CD4-positive, alpha-beta T cell treated with Interferon gamma for 1 hour (primary cell): Measurements from ENCODE around the gene MSI2.

Experiments
- DNase-seq: peaks from one replicate; pipeline ENCODE4 v3.0.0-alpha.2; 2020

Gene MSI2

GRCh38 chr17:57713140-57713539 is 456.8 kb downstream of the MSI2 start:
- no peak for DNase-seq

DNA sequence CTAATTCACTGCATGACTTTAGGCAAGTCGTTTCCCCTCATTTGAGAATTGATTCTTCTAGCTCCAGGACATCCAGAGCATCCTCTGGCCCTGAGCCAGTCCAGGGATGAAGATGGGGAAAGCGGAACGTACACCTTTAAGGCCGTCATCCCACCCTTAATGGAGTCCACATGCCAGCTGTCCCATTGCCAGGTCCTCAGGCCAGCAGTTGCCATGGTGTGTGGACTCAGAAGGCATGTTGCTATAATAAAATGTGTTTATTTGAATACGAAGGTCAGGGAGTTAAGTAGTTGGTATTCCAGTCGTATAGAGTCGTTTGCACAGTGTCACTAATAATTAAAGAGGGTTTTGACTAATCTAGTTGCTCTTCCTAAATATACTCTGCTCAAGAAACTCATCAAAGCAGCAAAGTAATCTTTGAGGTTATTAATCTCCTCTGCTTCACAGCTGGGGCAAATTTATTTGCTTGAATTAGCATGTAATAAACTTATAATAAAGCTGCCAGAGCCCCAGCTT is 458.4 kb downstream of the MSI2 start:
- no peak for DNase-seq

- DNase-seq = no peak
Measured at GRCh38 chr17:57715981-57716380, 459.7 kb downstream of the MSI2 start.

DNA sequence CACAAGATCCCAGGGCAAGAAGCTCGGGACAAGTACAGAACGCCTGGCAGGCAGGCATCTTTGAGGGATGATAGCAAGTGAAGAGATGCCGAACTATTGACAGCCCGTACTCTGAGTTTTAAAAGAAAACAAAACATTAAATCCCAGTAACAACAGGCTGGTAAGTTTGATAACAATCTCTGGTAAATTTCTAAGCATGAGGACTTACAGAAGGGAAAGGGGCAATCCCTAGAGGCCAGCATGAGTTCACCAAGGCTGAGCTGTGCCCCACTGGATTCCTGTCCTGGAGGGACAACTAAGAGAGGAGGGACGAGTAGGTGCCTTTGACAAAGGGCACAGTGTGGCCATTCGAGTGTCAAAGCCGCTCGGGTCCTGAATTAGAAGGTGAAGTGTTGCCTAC is 462.6 kb downstream of the MSI2 start:
- no peak for DNase-seq

DNA sequence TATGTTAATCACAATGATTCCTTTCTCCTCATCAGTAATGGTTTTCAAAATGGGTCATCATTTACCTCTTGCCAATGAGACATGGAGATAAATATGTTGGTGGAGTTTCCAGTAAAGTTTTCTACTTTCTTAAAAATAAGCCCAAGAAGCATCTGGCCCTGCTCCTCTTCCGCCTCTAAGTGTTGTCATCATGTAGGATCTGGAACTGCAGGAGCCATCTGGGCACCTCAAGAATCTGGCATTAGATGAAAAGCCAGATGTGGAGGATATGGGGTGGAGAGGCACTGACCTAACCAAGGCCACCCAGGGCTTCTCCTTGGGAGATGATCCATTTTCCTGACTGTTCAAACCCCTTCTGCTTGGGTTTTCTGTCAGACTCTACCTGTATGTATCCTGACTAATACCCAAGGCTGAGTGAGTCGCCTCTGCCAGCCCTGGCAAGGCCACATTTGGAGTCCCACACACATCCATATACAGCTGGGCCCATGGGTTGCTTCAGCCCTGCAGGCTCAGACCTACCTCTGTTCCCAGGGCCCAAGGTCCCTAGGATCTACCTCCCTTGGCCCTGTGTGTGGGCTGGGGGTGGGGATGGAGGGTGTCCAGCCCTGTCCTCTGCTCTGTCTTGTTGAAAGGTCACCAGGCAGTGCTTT is 464.2 kb downstream of the MSI2 start:
- DNase-seq = no peak

DNA sequence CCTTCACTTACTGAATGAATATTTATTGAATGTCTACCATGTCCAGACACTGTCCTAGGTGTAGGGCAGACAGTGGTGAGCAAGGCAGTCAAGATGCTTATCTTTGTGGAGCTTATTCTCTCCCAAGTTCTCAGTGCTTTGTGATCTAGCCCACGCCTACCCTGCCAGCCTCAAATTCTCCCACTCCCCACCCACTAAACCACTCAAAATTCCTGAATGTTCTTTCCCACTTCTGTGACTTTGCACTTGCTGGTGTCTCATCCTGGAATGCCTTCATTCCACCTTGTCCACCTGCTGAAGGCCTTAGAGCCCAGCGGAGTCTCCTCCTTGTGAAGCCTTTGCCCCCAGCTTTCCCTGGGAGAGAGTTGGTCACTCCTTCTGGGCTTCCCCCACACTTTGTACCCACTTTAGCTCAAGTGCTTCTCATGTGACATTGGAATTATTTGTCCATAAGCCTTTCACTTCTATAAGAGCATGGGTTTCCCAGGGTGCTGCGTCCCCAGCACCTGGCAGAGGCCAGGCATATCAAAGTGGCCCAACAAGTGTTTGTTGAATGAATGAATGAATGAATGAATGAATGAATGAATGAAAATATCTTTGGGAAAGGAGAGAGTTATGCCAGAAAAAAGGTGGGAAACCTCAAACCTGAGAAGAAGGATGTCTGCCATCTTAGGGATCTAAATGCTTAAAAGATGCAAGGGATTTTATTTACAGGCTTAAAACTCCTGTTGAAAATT is 465.8 kb downstream of the MSI2 start:
- DNase-seq = no peak

GRCh38 chr17:57722704-57723043 is 466.4 kb downstream of the MSI2 start:
- no peak for DNase-seq

DNA sequence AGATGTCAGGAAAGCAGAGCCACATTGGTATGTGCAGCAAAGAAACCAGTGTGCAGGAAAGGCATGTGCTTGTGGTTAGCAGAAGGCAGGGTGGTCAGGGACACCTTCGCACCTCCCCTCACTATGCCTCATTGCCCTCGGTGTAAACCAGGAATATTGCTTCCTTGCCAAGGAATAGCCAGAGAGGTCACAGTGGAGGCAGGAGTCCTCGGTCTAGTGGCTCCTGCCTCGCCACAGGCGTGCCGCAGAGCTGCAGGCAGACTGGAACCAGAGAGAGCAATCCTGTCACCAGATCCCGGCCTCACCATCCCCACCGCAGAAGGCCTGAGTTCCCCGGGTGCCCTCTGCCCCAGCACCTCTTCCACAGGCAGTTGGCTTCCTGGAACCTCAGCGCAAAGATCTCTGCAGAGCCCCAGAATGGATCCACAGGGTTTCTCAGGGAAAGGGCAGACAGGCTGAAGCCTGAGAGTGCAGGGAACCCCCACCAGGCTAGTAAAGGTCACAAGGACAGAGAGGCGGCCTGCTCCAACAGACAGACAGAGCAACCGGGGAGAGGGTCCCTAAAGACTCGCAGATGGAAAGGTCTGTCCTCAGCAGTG is 467.2 kb downstream of the MSI2 start:
- DNase-seq = no peak

GRCh38 chr17:57724026-57724728 is 467.9 kb downstream of the MSI2 start:
- DNase-seq = no peak

- DNase-seq = no peak
Measured at GRCh38 chr17:57724729-57725125, 468.4 kb downstream of the MSI2 start.

DNA sequence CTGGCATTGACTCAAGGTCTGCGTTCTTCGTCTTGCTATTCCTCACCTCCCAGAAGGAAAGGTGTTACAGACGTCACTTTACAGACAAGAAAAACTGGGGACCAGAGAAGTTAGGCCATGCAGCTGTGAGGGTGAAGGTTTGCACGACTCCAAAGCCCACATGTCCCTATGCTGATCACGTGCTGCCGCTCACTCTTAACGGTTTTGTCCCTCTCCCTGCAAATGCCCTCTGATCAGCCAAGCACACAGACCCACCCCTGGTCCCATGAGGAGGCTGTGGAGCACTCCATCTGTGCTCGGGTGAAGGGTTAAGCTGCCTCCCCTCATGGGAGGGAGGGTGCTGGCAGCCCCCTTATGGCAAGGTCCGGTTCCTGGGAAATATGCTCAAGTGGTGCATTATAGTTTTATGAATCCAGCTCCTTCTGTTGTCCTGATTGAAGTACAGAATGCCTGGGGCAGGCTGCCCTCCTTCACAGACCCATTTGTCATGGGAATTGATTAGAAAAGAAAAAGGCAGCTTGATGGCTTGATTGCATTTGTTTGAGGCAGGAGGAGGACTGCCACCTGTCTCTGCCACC is 470.0 kb downstream of the MSI2 start:
- DNase-seq = no peak

- DNase-seq = no peak
Measured at GRCh38 chr17:57726838-57727237, 470.5 kb downstream of the MSI2 start.

GRCh38 chr17:57727630-57728175 is 471.4 kb downstream of the MSI2 start:
- DNase-seq = no peak

DNA sequence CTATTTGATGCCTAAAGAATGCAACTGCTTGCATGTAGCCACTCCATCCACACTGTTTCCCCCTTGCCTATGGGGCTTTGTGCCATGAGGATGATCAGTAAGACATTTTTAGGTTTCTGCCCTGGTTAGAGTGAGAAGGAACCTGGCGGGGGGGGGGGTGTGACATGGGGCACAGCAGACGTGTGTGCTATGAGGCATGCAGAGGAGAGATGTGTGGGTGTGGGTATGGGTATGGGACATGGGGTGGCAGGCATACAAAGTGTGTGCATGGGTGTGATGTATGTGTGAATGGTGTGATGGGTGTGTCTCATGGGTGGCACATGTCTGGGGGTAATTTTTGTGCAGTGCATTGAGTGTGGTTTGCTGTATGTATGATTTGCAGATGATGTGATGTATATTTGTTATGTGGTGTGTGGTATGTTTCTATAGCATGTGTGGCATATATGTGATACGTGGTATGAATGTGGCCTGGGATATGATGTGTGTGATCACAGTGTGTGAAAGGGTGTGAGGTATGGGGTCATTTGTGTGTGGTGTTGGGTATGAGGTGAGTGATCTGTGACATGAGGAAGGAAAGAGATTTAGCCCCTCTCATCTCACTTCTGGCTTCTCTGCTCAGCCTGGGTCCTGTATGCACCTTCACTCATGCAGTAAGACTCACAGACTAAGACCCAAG is 473.8 kb downstream of the MSI2 start:
- no peak for DNase-seq

DNA sequence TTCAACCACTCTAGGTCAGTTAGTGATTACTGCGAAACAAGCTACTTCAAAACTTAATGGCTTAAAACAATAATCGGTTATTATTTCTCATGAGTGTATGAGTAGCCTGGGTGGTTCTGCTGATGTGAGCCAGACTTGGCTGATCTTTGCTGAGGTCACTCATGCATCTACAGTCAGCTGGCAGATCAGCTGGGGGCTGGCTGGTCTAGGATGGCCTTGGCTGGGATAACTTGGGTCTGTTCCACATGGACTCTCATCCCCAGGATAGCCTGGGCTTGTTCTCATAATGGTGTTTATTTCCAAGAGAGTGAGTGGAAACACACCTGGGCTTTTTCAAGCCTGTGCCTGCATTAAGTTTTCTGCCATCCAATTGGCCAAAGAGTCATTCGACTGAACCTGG is 475.7 kb downstream of the MSI2 start:
- no peak for DNase-seq

- DNase-seq = no peak
Measured at GRCh38 chr17:57733085-57733484, 476.8 kb downstream of the MSI2 start.
